Stimulated activated CD8-positive, alpha-beta memory T cell treated with anti-CD3 and anti-CD28 coated beads, Interleukin-7, amount 100 ng/mL, for 48 hours (primary cell): Measurements from ENCODE around the gene LCN2.
"Not testable (repeated sequence)": the region's sequence is repeated elsewhere in the genome, so short reads cannot be mapped to it uniquely, and the experiment has no call there.

Experiments used
- DNase-seq, 2 donors: peaks; one replicate each; pipeline ENCODE4 v3.0.0-alpha.2; 2020; ENCODE audit warnings: low read depth in 1 of 2; ENCODE audit errors: extremely low read depth in 1 of 2

The LCN2 gene

DNA sequence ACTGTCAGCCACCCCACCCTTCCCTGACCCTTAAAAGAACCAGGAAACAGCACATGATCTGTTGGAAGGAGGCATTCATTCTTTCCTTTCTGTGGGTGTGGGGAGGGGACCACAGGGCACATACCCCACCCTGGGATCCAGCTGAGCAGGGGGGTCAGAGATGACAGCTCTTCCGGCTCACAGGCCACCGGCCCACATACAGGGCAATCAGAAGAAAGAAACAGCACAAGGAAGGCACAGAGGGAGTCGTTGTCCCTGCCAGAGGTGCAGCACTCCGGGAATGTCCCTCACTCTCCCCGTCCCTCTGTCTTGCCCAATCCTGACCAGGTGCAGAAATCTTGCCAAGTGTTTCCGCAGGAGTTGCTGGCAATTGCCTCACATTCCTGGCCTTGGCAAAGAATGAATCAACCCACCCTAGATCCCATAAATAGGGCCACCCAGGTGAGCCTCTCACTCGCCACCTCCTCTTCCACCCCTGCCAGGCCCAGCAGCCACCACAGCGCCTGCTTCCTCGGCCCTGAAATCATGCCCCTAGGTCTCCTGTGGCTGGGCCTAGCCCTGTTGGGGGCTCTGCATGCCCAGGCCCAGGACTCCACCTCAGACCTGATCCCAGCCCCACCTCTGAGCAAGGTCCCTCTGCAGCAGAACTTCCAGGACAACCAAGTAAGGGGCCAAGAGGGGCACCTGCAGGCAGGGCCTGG is at the start of gene LCN2:
TSS of gene LCN2 (plus strand) at position 453 of the 701 bp plus-strand sequence. CDS start at position 526, 73 bp downstream.
- DNase-seq, result no peak

GRCh38 chr9:128099932-128100491 is 49.2 kb upstream of the LCN2 start:
- DNase-seq, result no peak

DNA sequence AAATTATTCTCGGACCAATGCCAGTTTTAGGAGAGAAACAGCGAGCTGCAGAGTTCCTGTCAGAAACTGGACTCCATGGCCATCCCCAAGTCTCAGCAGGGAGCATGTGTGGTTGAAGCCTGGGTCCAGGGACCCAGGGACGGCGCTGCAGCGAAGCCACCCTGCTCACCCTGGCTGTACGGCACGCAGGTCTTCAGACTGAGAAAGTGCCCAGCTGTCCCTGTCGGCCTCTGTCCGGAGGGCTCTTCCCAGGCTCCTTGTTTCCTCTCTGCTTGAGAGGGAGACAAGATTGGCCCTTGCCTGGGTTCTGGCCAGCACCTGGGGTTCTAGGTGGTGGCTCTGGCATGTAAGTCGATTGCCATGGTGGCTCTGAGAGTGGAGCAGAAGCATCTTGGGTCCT is 48.7 kb upstream of the LCN2 start:
- no peak for DNase-seq

DNA sequence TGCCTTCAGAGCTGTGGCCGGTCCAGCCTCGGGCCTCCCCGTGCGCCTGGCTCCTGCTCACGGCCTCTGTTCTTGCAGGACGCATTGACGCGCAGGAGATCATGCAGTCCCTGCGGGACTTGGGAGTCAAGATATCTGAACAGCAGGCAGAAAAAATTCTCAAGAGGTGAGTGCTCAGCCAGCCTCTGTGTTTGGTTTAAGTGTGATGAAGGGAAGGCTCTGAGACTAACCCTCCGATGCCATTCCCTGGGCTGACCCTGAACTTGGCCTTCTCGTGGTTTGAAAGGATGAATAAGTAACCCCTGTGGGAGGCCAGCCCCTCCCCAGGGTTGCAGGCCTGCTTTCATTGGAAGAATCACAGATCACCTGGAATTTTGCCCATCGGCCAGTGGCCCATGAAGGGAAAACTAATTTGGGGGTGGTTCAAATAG is 48.0 kb upstream of the LCN2 start:
- DNase-seq, result no peak

DNA sequence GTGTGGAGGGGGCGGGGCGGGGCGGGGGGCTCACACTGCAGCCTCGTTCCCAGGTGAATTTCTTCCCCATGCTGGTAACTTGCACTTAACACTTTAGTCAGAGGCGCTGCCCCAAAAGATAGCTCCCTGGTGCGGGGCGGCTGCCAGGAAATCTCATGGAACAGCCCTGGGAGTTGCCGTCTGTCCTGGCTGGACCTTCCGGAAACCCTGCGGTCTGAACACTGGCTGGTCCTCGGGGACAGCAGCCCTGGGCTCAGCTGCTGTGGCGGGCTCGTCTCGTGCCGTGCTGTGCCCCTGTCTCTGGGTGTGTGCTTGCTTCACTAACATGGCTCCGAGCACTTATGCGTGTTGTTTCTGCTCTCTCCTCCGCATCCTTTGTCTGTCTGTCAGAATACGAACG is 47.6 kb upstream of the LCN2 start:
- DNase-seq, result no peak

DNA sequence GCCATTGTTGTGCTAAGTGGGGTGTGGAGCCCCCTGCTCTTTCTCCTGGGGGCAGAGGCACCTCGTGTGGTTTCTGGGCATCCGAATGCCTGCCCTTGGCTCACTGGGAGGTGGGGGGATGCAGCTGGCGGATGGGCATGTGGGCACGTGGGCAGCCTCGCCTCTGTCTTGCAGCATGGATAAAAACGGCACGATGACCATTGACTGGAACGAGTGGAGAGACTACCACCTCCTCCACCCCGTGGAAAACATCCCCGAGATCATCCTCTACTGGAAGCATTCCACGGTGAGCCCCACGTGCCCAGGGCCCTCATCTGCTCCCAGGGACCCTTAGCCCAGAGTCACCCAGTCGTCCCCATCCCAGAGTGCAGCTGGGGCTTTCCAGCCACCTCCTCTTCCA is 47.1 kb upstream of the LCN2 start:
- DNase-seq, result no peak

- DNase-seq, result no peak
Measured at GRCh38 chr9:128102861-128103588, 46.2 kb upstream of the LCN2 start.

DNA sequence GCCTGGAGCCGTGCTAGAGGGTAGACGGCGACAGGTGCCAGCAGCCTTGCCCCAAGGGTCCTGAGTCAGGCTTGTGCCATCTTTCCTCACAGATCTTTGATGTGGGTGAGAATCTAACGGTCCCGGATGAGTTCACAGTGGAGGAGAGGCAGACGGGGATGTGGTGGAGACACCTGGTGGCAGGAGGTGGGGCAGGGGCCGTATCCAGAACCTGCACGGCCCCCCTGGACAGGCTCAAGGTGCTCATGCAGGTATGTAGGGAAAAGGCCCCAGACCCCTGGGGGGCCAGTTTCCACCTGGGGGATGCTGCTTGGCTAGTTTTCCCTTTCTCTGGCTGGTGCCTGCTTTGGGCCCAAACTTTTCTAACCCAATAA is 45.7 kb upstream of the LCN2 start:
- DNase-seq, result no peak

- no peak for DNase-seq
Measured at GRCh38 chr9:128104171-128104618, 45.1 kb upstream of the LCN2 start.

- no peak for DNase-seq
Measured at GRCh38 chr9:128105538-128106175, 43.6 kb upstream of the LCN2 start.

GRCh38 chr9:128106181-128106939 is 42.9 kb upstream of the LCN2 start:
- DNase-seq, result no peak

DNA sequence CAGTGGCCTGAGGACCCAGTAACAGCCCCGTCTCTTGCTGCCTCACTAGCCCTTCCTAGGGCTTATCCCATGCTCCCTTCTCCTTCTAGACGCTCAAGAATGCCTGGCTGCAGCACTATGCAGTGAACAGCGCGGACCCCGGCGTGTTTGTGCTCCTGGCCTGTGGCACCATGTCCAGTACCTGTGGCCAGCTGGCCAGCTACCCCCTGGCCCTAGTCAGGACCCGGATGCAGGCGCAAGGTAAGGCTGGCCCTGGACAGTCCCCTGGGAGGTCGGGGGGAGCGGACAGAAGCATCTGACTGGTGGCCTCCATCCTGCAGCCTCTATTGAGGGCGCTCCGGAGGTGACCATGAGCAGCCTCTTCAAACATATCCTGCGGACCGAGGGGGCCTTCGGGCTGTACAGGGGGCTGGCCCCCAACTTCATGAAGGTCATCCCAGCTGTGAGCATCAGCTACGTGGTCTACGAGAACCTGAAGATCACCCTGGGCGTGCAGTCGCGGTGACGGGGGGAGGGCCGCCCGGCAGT is 42.2 kb upstream of the LCN2 start:
- no peak for DNase-seq

DNA sequence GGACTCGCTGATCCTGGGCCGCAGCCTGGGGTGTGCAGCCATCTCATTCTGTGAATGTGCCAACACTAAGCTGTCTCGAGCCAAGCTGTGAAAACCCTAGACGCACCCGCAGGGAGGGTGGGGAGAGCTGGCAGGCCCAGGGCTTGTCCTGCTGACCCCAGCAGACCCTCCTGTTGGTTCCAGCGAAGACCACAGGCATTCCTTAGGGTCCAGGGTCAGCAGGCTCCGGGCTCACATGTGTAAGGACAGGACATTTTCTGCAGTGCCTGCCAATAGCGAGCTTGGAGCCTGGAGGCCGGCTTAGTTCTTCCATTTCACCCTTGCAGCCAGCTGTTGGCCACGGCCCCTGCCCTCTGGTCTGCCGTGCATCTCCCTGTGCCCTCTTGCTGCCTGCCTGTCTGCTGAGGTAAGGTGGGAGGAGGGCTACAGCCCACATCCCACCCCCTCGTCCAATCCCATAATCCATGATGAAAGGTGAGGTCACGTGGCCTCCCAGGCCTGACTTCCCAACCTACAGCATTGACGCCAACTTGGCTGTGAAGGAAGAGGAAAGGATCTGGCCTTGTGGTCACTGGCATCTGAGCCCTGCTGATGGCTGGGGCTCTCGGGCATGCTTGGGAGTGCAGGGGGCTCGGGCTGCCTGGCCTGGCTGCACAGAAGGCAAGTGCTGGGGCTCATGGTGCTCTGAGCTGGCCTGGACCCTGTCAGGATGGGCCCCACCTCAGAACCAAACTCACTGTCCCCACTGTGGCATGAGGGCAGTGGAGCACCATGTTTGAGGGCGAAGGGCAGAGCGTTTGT is 41.6 kb upstream of the LCN2 start:
- no peak for DNase-seq

- no peak for DNase-seq
Measured at GRCh38 chr9:128108269-128109049, 40.8 kb upstream of the LCN2 start.

DNA sequence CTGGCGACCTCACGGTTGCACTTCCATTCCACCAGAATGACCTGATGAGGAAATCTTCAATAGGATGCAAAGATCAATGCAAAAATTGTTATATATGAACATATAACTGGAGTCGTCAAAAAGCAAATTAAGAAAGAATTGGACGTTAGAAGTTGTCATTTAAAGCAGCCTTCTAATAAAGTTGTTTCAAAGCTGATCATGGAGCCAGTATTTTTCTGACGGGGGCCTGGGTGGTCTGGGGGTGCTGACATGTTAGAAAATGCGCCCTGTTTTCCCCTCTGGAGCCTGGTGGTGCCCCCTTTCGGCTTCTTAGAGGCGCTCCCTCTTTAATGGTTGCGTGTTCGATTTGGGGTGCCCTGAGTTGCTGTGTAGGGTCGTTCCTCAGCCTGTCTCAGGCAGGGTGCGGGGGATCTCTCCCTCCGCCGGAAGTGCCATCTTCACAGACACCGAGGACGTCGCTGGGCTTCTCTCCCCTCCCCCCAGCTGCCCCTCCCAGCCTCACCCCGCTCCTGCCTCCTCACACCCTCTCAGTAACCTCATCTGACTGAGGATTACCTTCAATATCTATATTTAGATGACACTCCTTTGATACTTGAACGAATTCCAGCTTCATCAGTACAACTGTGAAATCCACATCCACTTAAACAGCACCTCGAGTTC is 40.1 kb upstream of the LCN2 start:
- no peak for DNase-seq

GRCh38 chr9:128111726-128112125 is 37.5 kb upstream of the LCN2 start:
- not testable (repeated sequence) for DNase-seq

GRCh38 chr9:128113526-128114325 is 35.5 kb upstream of the LCN2 start:
- no peak for DNase-seq
